Activated T-cell treated with anti-CD3 and anti-CD28 coated beads, Interleukin-2, amount 50 U/mL, for 72 hours (primary cell): Measurements from ENCODE around the gene PPP1R9B. TPM values are rescaled to one million over a fixed set of nuclear protein-coding genes. Genes with fewer than 3 reads are reported as not detected.

ENCODE experiments used
- ATAC-seq, 2 donors: fragments of 150-1000 bp; cut with Tn5 transposase; replicated peaks in 1 of 2; 2 replicates each; pipeline ENCODE4 v1.10.0; 2021; ENCODE audit warnings: moderate library complexity in 2 of 2, mild to moderate bottlenecking in 1 of 2
- DNase-seq, 2 donors: peaks; one replicate each; pipeline ENCODE4 v3.0.0; 2021 to 2022; ENCODE audit warnings: mixed read lengths in 1 of 2
- H3K27ac Mint-ChIP-seq: one replicate; pipeline ENCODE4 v1.8.0; 2022; ENCODE audit warnings: mild to moderate bottlenecking, moderate library complexity, mixed read lengths
- H3K27me3 Mint-ChIP-seq: one replicate; pipeline ENCODE4 v1.8.0; 2022; ENCODE audit warnings: low read depth, mixed read lengths
- H3K36me3 Mint-ChIP-seq, 2 donors: one replicate each; pipeline ENCODE4 v1.8.0; 2022; ENCODE audit warnings: mixed read lengths in 2 of 2, mild to moderate bottlenecking in 1 of 2; ENCODE audit not compliant: insufficient read depth in 2 of 2
- H3K4me1 Mint-ChIP-seq: one replicate; pipeline ENCODE4 v1.8.0; 2022; ENCODE audit warnings: low read depth, mixed read lengths
- H3K4me3 Mint-ChIP-seq, 2 donors: one replicate each; pipeline ENCODE4 v1.8.0; 2022; ENCODE audit warnings: mild to moderate bottlenecking in 2 of 2, mixed read lengths in 2 of 2, moderate library complexity in 2 of 2
- H3K9me3 Mint-ChIP-seq, 2 donors: one replicate each; pipeline ENCODE4 v1.8.0; 2022; ENCODE audit warnings: mixed read lengths in 2 of 2
- total RNA-seq, 2 donors: library from RNA; stranded (reverse); gene quantifications; one replicate each; pipeline ENCODE4 v1.2.3, GENCODE V29; 2022

The PPP1R9B gene
- total RNA-seq, 2 donors from 2014 or later: 111 to 128 TPM

GRCh38 chr17:50144845-50145531 lies 5.5 kb downstream of the PPP1R9B start:
- peaks cover 21 to 31% of the 10 kb centered on the region in 2 donors for H3K36me3 Mint-ChIP-seq
- no peaks in the 10 kb centered on the region for H3K27me3 Mint-ChIP-seq
- peak overlapping the region; percentile 59 to 98 for H3K4me3 Mint-ChIP-seq
- peak overlapping the region; percentile 34 for H3K27ac Mint-ChIP-seq
- DNase-seq (peak; percentile 53 to 56), ATAC-seq (peak; percentile 14 to 20)
- no peaks in the 10 kb centered on the region for H3K9me3 Mint-ChIP-seq
- peaks cover 72% of the 10 kb centered on the region for H3K4me1 Mint-ChIP-seq

GRCh38 chr17:50144355-50144754 lies 6.1 kb downstream of the PPP1R9B start:
- DNase-seq (no peak), ATAC-seq (no peak)
- no peaks in the 10 kb centered on the region for H3K9me3 Mint-ChIP-seq
- H3K4me3 Mint-ChIP-seq: peak overlapping the region in 1 of 2 donors; percentile 59
- H3K36me3 Mint-ChIP-seq: peaks cover 21 to 36% of the 10 kb centered on the region in 2 donors
- H3K27me3 Mint-ChIP-seq: no peaks in the 10 kb centered on the region
- H3K4me1 Mint-ChIP-seq: peaks cover 78% of the 10 kb centered on the region
- H3K27ac Mint-ChIP-seq: no peak overlapping the region

- H3K36me3 Mint-ChIP-seq: peaks cover 19 to 36% of the 10 kb centered on the region in 2 donors
- DNase-seq (no peak), ATAC-seq (no peak)
- peak overlapping the region; percentile 10 for H3K27ac Mint-ChIP-seq
- peaks cover 79% of the 10 kb centered on the region for H3K4me1 Mint-ChIP-seq
- H3K9me3 Mint-ChIP-seq: no peaks in the 10 kb centered on the region
- no peaks in the 10 kb centered on the region for H3K27me3 Mint-ChIP-seq
- no peak overlapping the region for H3K4me3 Mint-ChIP-seq
Observed at GRCh38 chr17:50143461-50144176, 6.9 kb downstream of the PPP1R9B start.

- Mint-ChIP-seq H3K27me3 (no peaks in the 10 kb centered on the region), H3K36me3 (peaks cover 24 to 43% of the 10 kb centered on the region in 2 donors), H3K4me1 (peaks cover 84% of the 10 kb centered on the region), H3K27ac (peak overlapping the region; percentile 64), H3K9me3 (no peaks in the 10 kb centered on the region), H3K4me3 (peak overlapping the region; percentile 45 to 68)
- ATAC-seq (peak in 1 of 2 donors; percentile 34), DNase-seq (no peak)
Observed at GRCh38 chr17:50141745-50142110, 8.7 kb downstream of the PPP1R9B start.

- peak overlapping the region; percentile 64 for H3K27ac Mint-ChIP-seq
- peaks cover 23 to 45% of the 10 kb centered on the region in 2 donors for H3K36me3 Mint-ChIP-seq
- DNase-seq (no peak), ATAC-seq (no peak)
- no peaks in the 10 kb centered on the region for H3K9me3 Mint-ChIP-seq
- H3K27me3 Mint-ChIP-seq: no peaks in the 10 kb centered on the region
- peaks cover 83% of the 10 kb centered on the region for H3K4me1 Mint-ChIP-seq
- peak overlapping the region; percentile 77 to 78 for H3K4me3 Mint-ChIP-seq
Observed at GRCh38 chr17:50141026-50141744, 9.3 kb downstream of the PPP1R9B start.

GRCh38 chr17:50139950-50140885 lies 10.3 kb downstream of the PPP1R9B start:
- Mint-ChIP-seq H3K27me3 (no peaks in the 10 kb centered on the region), H3K9me3 (no peaks in the 10 kb centered on the region), H3K36me3 (peaks cover 21 to 48% of the 10 kb centered on the region in 2 donors), H3K27ac (peak overlapping the region; percentile 69), H3K4me1 (peaks cover 73% of the 10 kb centered on the region), H3K4me3 (peak overlapping the region; percentile 77 to 78)
- DNase-seq (peak; percentile 83 to 85), ATAC-seq (peak; percentile 78 to 83)

GRCh38 chr17:50139185-50139783 lies 11.2 kb downstream of the PPP1R9B start:
- Mint-ChIP-seq H3K36me3 (peaks cover 16 to 44% of the 10 kb centered on the region in 2 donors), H3K9me3 (no peaks in the 10 kb centered on the region), H3K4me1 (peaks cover 64% of the 10 kb centered on the region), H3K4me3 (no peak overlapping the region), H3K27me3 (no peaks in the 10 kb centered on the region), H3K27ac (no peak overlapping the region)
- no peak for ATAC-seq
- DNase-seq: no peak

GRCh38 chr17:50137042-50137441 lies 13.4 kb downstream of the PPP1R9B start:
- DNase-seq (no peak), ATAC-seq (no peak)
- Mint-ChIP-seq H3K27ac (no peak overlapping the region), H3K4me1 (peaks cover 49% of the 10 kb centered on the region), H3K9me3 (no peaks in the 10 kb centered on the region), H3K36me3 (peaks cover 15 to 44% of the 10 kb centered on the region in 2 donors), H3K27me3 (no peaks in the 10 kb centered on the region), H3K4me3 (no peak overlapping the region)

GRCh38 chr17:50136096-50136687 lies 14.3 kb downstream of the PPP1R9B start:
- Mint-ChIP-seq H3K4me3 (no peak overlapping the region), H3K9me3 (no peaks in the 10 kb centered on the region), H3K27ac (no peak overlapping the region)

GRCh38 chr17:50135316-50136095 lies 15.0 kb downstream of the PPP1R9B start:
- peaks cover 10 to 38% of the 10 kb centered on the region in 2 donors for H3K36me3 Mint-ChIP-seq
- H3K27ac Mint-ChIP-seq: no peak overlapping the region
- DNase-seq (no peak), ATAC-seq (no peak)
- peaks cover 49% of the 10 kb centered on the region for H3K4me1 Mint-ChIP-seq
- no peaks in the 10 kb centered on the region for H3K9me3 Mint-ChIP-seq
- peaks cover 5% of the 10 kb centered on the region for H3K27me3 Mint-ChIP-seq
- H3K4me3 Mint-ChIP-seq: no peak overlapping the region

More at GRCh38 chr17:50136096-50136687, 14.3 kb downstream of the PPP1R9B start:
- DNase-seq (no peak), ATAC-seq (no peak)
- Mint-ChIP-seq H3K27me3 (no peaks in the 10 kb centered on the region), H3K4me1 (peaks cover 49% of the 10 kb centered on the region), H3K36me3 (peaks cover 10 to 38% of the 10 kb centered on the region in 2 donors)
